T-helper 2 cell treated with Interferon-gamma antibody and Interleukin-4, amounts not matched to agents 100 ng/mL and 5 ng/mL, for 36 hours (primary cell): ENCODE results near the gene STOX1. TPM values are rescaled to one million over a fixed set of nuclear protein-coding genes. Genes with fewer than 3 reads are reported as not detected.
"Not testable (repeated sequence)": the region's sequence is repeated elsewhere in the genome, so short reads cannot be mapped to it uniquely, and the experiment has no call there.

Experiments
- intact Hi-C: fragments of 100-400 bp; cut with micrococcal nuclease; formaldehyde crosslinking; loops from one replicate; pipeline ENCODE4 v1.15.1; 2023
- total RNA-seq: library from RNA; stranded (reverse); gene quantifications from 2 replicates; pipeline ENCODE4 v1.2.3, GENCODE V29; 2022

STOX1 gene
- total RNA-seq, 1 donor from 2014 or later: 0.73 TPM

DNA sequence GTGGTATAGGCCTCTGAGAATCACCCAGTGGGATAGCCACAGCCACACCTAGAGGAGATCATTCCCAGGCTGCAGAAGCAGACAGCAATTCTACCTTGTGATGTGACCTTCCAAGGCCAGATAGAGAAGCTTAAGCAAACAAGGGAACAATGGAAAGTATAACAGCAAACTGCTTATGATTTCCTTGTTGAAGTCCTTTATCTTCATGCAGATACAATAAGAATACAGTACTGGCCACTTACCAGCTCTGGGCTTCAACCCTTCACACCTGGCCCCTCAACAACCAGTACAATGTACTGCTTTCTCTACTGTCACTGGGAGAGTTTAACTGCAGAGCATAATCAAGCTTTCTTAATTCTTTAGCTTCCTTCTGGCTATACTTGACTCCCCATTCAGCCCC, 51.2 kb downstream of the STOX1 start:
- intact Hi-C loops: no loop called here

DNA sequence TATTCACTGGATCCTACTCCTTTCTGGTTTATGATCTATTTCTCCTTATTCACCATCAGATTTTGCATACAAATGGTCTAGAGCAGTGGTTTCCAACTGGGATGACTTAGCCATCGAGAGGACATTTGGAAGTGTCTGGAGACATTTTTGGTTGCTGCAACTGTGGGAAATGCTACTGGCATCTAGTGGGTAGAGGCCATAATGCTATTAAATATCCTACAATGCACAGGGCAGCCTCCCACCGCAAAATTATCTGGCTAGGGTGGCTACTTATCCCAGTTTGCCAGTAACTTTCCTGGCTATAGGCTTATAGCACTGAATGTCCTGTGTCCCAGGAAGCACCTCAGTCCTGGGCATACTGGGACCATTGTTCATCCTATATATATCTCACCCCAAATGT, 52.3 kb downstream of the STOX1 start:
- intact Hi-C loops: no loop called here

DNA sequence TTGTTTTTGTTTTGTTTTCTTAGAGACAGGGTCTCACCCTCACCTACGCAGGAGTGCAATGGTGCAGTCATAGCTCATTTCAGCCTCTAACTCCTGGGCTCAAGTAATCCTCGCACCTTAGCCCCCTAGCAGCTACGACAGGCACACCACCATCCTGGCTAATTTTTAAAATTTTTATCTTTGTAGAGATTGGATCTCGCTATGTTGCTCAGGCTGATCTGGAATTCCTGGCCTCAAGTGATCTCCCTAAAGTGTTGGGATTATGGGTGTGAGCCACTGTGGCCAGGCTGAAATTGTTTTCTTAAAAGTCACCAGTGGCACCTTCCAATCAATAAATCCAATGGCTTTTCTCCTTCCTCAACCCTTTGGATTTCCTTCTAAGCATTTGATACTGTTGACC, 52.9 kb downstream of the STOX1 start:
- intact Hi-C loops: no loop called here

DNA sequence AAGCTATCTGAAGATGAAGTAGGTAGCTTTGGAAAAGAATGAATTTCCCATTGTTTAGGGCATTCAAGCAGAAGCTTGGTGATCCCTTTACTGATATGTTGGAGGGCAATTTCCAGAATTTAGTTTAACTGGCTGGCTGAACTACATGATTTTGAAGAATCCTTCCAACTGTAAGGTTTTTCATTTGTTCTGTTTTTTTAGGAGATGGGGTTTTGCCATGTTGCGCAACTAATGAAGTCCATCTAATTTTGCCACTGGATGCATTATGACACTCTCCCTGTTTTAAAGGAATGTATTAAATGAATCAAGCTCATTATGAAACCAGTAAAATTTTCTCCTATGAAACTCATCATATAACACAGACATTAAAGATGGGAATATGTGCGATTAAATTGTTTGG, 67.7 kb downstream of the STOX1 start:
- intact Hi-C loops: loop anchor here (10.0 kb wide), 2 partner anchors 100 to 680 kb away; no protein-coding TSS in a partner anchor

DNA sequence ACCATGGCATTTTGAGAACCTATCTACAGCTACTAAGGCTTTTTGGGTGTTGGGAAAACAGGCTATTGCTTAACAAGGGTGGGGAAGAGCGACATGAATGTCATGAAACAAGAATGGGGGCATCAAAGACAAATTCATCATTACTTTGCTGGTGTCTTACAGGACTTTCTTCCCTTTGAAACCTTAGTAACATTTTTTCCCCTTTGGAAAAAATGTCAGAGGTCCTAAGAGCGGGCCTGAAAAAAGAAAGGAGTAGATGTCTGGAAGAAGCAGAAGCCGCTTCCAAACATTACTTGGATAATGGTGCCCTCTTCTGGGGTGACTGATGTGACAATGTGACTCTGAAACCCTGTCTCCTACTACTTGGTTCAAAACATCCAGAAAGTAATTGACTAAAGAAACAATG, 70.0 kb downstream of the STOX1 start:
- intact Hi-C loops: loop anchor here (2.0 to 10.0 kb wide), 4 partner anchors 21 to 683 kb away; no protein-coding TSS in a partner anchor

DNA sequence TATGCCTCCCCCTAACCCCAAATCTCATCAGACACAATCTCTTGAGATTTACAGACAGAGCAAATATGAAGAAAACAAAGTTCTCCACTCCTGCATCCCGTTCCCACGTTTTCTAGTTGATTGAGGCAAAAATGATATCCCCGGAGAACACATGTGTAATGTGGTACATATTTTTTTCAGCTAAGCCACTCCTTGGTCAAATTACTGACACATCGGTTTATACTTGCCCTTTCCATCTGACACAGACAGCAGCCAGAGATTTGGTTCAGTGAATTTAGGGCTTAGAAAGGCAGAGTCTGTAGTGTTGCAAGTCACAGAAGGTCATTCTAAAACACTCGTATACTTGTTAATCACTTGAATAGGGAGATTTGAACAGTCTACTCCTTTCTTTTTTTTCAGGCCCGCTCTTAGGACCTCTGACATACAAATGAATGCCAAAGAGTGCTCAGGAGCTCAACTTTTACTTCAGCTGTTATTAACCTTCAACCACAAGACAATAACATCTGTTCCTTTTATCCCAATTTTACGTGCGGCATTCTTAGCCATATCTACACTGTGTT, 71.9 kb downstream of the STOX1 start:
- intact Hi-C loops: loop anchor here (10.0 kb wide), 2 partner anchors 104 to 684 kb away; no protein-coding TSS in a partner anchor

DNA sequence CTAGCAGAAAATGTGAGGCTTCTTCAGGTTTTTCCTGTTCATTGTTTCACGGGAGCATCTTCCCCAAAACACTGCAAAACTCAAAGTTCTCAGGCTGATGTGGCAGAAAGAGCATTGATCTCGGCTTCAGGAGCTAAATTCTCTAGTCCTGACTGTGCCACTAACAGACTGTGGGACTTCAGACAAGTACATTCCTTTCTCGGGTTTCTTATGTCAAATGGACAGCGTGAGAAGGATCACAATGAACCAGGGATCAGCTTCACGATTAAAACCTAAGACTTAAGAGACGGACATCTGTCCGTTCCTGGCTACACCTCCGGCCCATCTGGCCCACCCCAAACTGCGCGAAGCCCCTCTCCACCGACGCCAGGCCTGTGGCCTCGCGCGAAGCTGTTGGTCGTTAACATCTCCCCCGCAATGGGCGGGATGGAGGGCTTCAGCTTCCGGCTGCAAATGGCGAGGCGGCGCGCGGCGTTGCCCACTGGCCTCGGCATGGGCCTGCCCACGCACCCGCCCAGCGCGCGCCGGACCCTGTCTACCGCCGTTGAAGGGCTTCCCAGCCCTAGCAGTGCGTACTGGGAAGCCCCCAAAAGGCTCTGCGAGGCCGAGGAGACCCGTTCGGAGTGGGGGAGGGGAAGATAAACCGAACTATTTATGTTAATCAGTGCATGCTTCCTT, 73.2 kb downstream of the STOX1 start:
- intact Hi-C loops: loop anchor here (1.0 to 5.0 kb wide), 10 partner anchors 56 to 507 kb away; partner anchors contain the start of genes CCAR1, DDX21, DNA2 and RUFY2

DNA sequence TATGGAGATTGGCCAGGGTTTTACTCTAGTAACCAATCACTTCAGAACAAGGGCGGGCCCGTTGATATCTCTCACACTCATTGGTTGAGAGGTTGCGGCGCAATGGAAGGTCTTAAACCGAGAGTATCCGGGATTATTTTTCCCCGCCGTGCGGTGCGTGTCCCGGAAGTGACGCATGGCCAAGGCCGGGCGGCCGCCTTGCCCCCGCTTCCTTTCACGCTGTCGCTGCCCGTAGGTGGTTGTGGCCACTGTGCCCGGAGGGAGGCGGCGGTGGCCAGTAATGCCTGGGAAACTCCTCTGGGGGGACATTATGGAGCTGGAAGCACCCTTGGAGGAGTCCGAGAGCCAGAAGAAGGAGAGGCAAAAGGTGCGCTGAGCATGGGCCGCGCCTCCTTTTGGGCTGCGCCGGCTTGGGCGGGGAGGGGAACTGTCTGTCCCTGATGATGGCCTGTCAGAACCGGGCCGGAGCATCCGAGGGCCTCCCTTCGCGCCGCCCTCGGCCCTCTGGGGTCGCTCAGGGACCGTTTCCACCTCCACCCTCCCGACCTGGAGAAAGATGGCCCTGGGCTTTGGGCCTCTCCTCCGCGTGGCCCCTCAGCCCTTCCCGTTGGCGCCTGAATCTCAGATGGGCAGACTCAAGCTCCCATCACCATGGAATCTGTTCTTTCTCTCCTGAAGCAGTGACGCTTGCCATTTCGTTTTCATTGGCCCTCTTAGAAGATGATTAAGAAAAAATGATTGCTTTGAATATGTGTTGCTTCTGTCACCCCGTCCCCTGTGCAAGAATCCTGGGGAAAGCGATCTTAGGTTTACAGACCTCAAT, 74.0 kb downstream of the STOX1 start, which contains the start of gene DDX50:
Gene DDX50, plus strand, starts transcription at position 211 of the 823 bp plus-strand sequence. Its CDS starts 70 bp downstream, at position 281.
- intact Hi-C loops: loop anchor here (1.0 to 5.0 kb wide), 10 partner anchors 55 to 506 kb away; partner anchors contain the start of genes CCAR1, DDX21, DNA2 and RUFY2

DNA sequence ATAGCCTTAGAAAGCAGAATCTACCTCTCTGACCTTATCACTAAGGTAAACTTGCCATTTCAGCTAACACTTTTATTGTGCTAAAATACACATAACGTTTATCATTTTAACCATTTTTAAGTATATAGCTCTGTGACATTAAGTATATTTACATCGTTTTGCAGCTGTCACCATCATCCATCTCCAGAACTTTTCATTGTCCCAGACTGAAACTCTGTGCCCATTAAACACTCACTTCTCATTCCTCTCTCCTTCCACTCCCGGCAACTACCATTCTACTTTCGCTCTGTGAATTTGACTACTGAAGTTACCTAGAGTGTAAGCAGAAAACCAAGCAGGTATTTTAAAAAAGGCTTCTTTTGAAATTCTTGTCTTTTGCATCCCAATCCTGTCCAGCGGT, 75.1 kb downstream of the STOX1 start:
- intact Hi-C loops: loop anchor here (5.0 kb wide), 2 partner anchors 75 to 505 kb away; partner anchors contain the start of gene STOX1

DNA sequence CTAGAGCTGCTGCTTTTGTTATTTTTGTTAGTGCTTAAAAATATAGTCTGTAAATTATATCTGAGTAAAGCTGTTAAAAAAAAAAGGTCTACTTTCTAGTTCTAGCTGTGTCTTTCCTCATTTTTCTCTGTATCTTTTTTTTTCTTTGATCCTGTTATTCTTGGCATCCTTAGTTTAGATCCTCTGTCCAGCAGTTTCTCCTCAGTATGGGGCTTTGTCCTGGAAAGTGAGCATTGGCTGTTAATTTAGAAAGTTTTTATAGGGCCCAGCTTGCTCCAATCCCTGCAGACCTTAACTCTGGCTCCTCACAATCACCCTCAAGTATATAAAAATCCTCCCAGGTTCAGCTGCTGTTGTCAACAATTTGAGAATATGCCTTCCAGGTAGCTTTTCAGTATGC, 97.3 kb downstream of the STOX1 start:
- intact Hi-C loops: no loop called here

DNA sequence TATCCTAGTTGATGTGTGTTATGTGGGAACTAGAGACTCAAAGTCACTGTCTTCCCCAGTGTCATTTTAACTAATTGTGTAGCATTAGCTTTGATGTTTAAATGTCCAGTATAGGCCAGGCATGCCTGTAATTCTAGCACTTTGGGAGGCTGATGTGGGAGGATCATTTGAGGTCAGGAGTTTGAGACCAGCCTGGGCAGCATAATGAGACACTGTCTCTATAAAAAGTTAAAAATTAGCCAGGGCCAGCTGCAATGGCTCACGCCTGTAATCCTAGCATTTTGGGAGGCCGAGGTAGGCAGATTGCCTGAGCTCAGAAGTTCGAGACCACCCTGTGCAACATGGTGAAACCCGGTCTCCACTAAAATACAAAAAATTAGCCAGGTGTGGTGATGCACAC, 98.2 kb downstream of the STOX1 start:
- intact Hi-C loops: no loop called here

DNA sequence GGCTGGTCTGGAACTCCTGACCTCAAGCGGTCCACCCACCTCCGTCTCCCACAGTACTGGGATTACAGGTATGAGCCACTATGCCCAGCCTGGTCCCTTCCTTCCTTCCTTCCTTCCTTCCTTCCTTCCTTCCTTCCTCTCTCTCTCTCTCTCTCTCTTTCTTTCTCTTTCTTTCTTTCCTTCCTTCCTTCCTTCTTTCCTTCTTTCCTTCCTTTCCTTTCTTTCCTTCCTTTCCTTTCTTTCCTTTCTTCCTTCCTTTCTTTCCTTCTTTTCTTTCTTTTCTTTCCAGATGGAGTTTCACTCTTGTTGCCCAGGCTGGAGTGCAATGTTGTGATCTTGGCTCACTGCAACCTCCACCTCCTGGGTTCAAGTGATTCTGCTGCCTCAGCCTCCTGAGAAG, 101.8 kb downstream of the STOX1 start:
- intact Hi-C loops: not testable (repeated sequence)

DNA sequence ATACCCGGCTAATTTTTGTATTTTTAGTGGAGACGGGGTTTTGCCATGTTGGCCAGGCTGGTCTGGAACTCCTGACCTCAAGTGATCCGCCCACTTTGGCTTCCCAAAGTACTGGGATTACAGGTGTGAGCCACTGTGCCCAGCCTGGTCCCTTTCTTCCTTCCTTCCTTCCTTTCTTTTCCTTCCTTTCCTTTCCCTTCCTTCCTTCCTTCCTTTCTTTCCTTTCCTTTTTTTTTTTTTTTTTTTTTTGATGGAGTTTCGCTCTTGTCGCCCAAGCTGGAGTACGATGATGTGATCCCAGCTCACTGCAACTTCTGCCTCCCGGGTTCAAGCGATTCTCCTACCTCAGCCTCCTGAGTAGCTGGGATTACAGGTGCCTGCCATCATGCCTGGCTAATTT, 102.6 kb downstream of the STOX1 start:
- intact Hi-C loops: not testable (repeated sequence)

DNA sequence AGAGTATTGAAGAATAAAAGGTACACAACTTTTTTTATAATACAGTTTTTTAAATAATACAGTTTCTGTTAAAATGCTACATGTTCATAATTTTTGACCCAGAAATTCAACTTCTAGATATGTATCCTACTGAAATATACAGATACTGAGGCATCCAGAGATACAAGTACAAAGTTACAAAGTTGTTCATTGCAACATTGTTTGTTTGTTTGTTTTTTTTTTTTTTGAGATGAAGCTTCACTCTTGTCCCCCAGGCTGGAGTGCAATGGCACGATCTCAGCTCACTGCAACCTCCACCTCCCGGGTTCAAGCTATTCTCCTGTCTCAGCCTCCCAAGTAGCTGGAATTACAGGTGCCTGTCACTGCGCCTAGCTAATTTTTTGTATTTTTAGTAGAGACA, 105.5 kb downstream of the STOX1 start:
- intact Hi-C loops: not testable (repeated sequence)

DNA sequence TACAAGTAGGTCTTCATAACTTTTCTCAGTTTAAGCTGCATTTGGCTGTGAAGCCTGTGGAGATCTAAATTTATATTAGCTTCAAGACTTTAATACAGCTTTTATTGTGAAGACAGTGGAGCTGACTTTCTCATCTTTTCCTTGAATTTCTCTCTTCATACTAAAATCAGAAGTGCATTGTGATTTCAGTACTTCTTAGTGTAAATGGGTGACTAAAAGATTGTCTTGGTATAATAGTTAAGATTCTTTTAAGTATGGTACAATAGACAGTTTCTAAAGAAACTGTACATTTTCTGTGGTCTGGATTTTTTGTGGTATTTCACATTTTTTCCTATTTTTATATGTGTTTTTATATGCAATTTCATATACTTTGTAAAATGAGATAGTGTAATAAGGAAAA, 107.7 kb downstream of the STOX1 start:
- intact Hi-C loops: no loop called here

DNA sequence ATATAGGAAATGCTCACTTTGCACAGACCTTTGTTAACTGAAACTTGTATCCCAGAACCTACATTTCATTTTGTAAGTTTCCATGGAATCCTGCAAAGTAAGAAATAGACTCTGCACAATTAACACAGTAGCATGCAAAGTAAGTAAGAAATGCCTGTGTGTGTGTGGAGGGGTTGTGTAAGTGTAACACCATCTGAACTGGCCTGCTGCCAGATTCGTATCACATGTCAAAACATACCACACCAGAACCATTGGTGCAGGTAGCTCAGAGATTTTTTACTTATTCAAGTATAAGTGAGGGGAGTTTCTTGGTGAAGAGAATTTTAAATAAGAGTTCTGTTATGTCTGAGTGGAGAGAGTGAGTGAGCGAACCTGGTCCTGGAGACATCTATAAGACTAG, 110.8 kb downstream of the STOX1 start:
- intact Hi-C loops: no loop called here

DNA sequence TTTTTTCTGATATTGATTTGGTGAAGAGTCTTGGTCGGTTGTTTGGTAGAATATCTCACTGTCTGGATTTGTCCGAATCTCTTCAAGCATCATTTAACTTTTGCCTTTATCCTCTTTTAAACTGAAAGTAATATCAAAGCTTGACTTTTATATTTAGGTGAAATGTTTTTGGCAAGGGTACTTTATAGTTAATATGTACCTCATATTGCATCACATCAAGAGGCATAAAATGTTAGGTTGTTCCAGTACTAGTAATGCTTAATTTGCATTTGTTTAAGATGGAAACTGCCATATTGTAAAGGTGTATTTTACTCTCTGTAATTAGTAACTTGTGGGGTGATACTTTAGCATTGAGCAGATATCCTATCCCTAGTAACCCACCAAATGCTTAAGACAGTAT, 111.6 kb downstream of the STOX1 start:
- intact Hi-C loops: no loop called here

DNA sequence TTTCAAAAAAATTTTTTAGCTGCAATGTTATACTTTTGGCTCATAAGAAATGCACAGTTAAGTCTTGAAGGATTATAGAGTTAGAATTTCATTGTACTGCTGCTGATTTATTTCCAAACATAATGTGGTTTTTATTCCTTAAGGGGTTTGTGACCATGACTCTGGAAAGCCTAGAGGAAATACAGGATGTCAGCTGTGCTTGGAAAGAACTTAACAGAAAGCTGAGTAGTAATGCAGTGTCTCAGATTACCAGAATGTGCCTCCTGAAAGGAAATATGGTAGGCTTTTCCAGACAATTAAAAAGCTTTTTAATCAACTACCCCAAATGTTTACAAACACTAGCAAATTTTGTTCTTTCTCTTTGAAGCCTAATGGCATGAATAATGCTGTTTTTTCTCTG, 113.6 kb downstream of the STOX1 start:
- intact Hi-C loops: not testable (repeated sequence)
